ENCODE results near the gene PGLYRP2. TPM values are rescaled to one million over a fixed set of nuclear protein-coding genes. Genes with fewer than 3 reads are reported as not detected.

PGLYRP2 gene
- total and polyA plus RNA-seq, 9 of the 15 experiments (the other 6 are each of a cell fraction or from before 2014, with no cell fraction given), result not detected

- WGBS (ENCODE audit: insufficient coverage, low coverage, missing lambda C conversion rate), result 9% methylated on average over 5 of the region's 5 CpGs
- DNase-seq (ENCODE audit: extremely low read depth in 1 of 4, low spot score in 3 of 4), result no peak
- H2AFZ ChIP-seq (ENCODE audit: low read depth, low read length), result no peak overlapping the region
- TF ChIP-seq, protein P1, sequence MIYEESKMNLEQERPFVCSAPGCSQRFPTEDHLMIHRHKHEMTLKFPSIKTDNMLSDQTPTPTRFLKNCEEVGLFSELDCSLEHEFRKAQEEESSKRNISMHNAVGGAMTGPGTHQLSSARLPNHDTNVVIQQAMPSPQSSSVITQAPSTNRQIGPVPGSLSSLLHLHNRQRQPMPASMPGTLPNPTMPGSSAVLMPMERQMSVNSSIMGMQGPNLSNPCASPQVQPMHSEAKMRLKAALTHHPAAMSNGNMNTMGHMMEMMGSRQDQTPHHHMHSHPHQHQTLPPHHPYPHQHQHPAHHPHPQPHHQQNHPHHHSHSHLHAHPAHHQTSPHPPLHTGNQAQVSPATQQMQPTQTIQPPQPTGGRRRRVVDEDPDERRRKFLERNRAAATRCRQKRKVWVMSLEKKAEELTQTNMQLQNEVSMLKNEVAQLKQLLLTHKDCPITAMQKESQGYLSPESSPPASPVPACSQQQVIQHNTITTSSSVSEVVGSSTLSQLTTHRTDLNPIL (CRISPR knock-in tag; IDR thresholded peaks at IDR 0.05), result no peak
- TF ChIP-seq ZNF263 (CRISPR knock-in tag; IDR thresholded peaks at IDR 0.05; ENCODE audit: borderline replicate concordance), result 0 out of 2 replicates have a peak, but pooled peaks have one; percentile 15
- no peak for TF ChIP-seq HDGF (IDR thresholded peaks at IDR 0.05)
- no peak for ATAC-seq
- no peak overlapping the region for H3K27ac ChIP-seq (ENCODE audit: extremely low read depth, low read depth, low read length)
- ChIA-PET POLR2A (interaction anchor here (0.6 kb wide), 1 partner anchor 425 kb away, joined by 3 read pairs; no protein-coding TSS in a partner anchor), CTCF (ENCODE audit: low intra/inter-chr PET ratio) (interaction anchor here (0.5 kb wide), 1 partner anchor 14 kb away, joined by 3 read pairs; no protein-coding TSS in a partner anchor)
- H3K79me2 ChIP-seq (ENCODE audit: control insufficient read depth, insufficient read depth, low read length), result no peaks in the 10 kb centered on the region
- in situ Hi-C loops (cut with MboI) (no loop called here), intact Hi-C loops (cut with micrococcal nuclease) (no loop called here)
- H3K27me3 ChIP-seq (ENCODE audit: control insufficient read depth in 2 of 2, insufficient read depth in 2 of 2, low read length in 2 of 2), result peaks cover 0 to 48% of the 10 kb centered on the region in 2 experiments; a peak in 3 of 5 replicates
- no peak overlapping the region for H3K4me3 ChIP-seq
- H4K20me1 ChIP-seq (replicated peaks; ENCODE audit: control insufficient read depth, insufficient read depth, low read length), result 0 out of 2 replicates have a peak, but pooled peaks cover 8% of the 10 kb centered on the region
- no peaks in the 10 kb centered on the region for H3K36me3 ChIP-seq (ENCODE audit: control insufficient read depth, insufficient read depth, low read length)
- H3K4me1 ChIP-seq (replicated peaks in 1 of 2; ENCODE audit: control insufficient read depth in 2 of 2, insufficient read depth in 2 of 2, low read length in 2 of 2), result peaks cover 0 to 12% of the 10 kb centered on the region in 2 experiments; a peak in 3 of 5 replicates
- no peaks in the 10 kb centered on the region for H3K9me3 ChIP-seq (replicated peaks; ENCODE audit: control insufficient read depth, insufficient read depth, low read depth, low read length)
- BruUV-seq (replicated peaks), result no TSS peak
- no peak for FAIRE-seq
- no peak overlapping the region for H3K9ac ChIP-seq (ENCODE audit: insufficient read depth in 1 of 2, low read depth in 2 of 2, low read length in 2 of 2)
- H3K4me2 ChIP-seq (ENCODE audit: insufficient read depth, low read length), result no peak overlapping the region
- H3K9me1 ChIP-seq (ENCODE audit: control insufficient read depth, insufficient read depth, low read length), result no peaks in the 10 kb centered on the region
Measured at GRCh38 chr19:15506074-15506571, 26.8 kb upstream of the PGLYRP2 start.

DNA sequence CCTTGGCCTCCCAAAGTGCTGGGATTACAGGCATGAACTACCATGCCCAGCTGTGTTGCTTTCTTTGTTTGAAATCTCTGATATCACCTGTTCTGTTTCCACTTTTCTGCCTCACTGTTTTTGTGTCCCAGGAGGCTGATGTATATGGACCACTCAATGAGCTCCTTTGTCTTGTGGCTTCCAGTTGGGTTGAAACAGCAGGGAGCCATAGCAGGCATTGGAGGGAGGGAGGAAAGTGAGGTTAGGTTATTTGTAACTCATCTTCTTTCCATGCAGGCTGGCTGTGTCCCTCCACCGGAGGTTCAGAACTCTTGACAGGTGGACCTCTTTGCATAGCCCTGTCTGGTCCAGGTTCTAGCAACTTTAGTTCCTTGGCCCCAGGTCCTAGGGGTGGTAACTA lies 23.0 kb upstream of the PGLYRP2 start:
- H4K20me1 ChIP-seq (replicated peaks; ENCODE audit: control insufficient read depth, insufficient read depth, low read length), result 0 out of 2 replicates have a peak, but pooled peaks cover 1% of the 10 kb centered on the region
- no peaks in the 10 kb centered on the region for H3K36me3 ChIP-seq (ENCODE audit: control insufficient read depth, insufficient read depth, low read length)
- H2AFZ ChIP-seq (ENCODE audit: low read depth, low read length), result no peak overlapping the region
- no peaks in the 10 kb centered on the region for H3K9me1 ChIP-seq (ENCODE audit: control insufficient read depth, insufficient read depth, low read length)
- no peaks in the 10 kb centered on the region for H3K79me2 ChIP-seq (ENCODE audit: control insufficient read depth, insufficient read depth, low read length)
- DNase-seq (ENCODE audit: extremely low read depth in 1 of 4, low spot score in 3 of 4), result no peak
- no peak overlapping the region for H3K4me2 ChIP-seq (ENCODE audit: insufficient read depth, low read length)
- H3K27ac ChIP-seq (ENCODE audit: extremely low read depth, low read depth, low read length), result no peak overlapping the region
- ChIA-PET CTCF (ENCODE audit: low intra/inter-chr PET ratio) (no interaction called here), POLR2A (no interaction called here)
- H3K4me1 ChIP-seq (replicated peaks in 1 of 2; ENCODE audit: control insufficient read depth in 2 of 2, insufficient read depth in 2 of 2, low read length in 2 of 2), result no peaks in the 10 kb centered on the region; a peak in 1 of 5 replicates
- intact Hi-C loops (cut with micrococcal nuclease) (no loop called here), in situ Hi-C loops (cut with MboI) (no loop called here)
- H3K9ac ChIP-seq (ENCODE audit: insufficient read depth in 1 of 2, low read depth in 2 of 2, low read length in 2 of 2), result no peak overlapping the region
- FAIRE-seq, result no peak
- no peak for ATAC-seq
- H3K27me3 ChIP-seq (ENCODE audit: control insufficient read depth in 2 of 2, insufficient read depth in 2 of 2, low read length in 2 of 2), result peaks cover 2 to 24% of the 10 kb centered on the region in 2 experiments; a peak in 4 of 5 replicates
- no peak overlapping the region for H3K4me3 ChIP-seq
- 0% methylated on average over 1 of the region's 1 CpG for whole genome bisulfite sequencing (ENCODE audit: insufficient coverage, low coverage, missing lambda C conversion rate)
- no peaks in the 10 kb centered on the region for H3K9me3 ChIP-seq (replicated peaks; ENCODE audit: control insufficient read depth, insufficient read depth, low read depth, low read length)
- no TSS peak for BruUV-seq (replicated peaks)
- TF ChIP-seq ZFP36 (IDR thresholded peaks at IDR 0.05; ENCODE audit: low read depth, low read length, partially characterized antibody) (peak; percentile 28), RBM25 (IDR thresholded peaks at IDR 0.05; ENCODE audit: low read depth, low read length, severe bottlenecking) (peak; percentile 41), HIVEP1 (CRISPR knock-in tag; IDR thresholded peaks at IDR 0.05) (no peak), LEF1 (IDR thresholded peaks at IDR 0.05) (no peak), MNT (conservative IDR thresholded peaks at IDR 0.05) (no peak)
